GM23248 (cell line): ENCODE results near the gene SRRM4. TPM values are rescaled to one million over a fixed set of nuclear protein-coding genes. Genes with fewer than 3 reads are reported as not detected.
A peak's percentile ranks its signal among the peaks of the same experiment; 100 is the strongest.

ENCODE experiments used
- DNase-seq: peaks from one replicate; pipeline ENCODE4 v3.0.0-alpha.2; 2015
- H2AFZ ChIP-seq: fragments of 200-600 bp; sonication (generic); 2 replicates; pipeline ENCODE4 v1.6.1; 2016; ENCODE audit warnings: antibody characterized with exemption
- H3F3A ChIP-seq: fragments of 200-600 bp; sonication (generic); 2 replicates; pipeline ENCODE4 v1.6.1; 2016; ENCODE audit warnings: mild to moderate bottlenecking, antibody characterized with exemption, mixed run types; ENCODE audit not compliant: insufficient read depth
- H3K27ac ChIP-seq: fragments of 200-600 bp; sonication (generic); 2 replicates; pipeline ENCODE4 v1.5.1; 2016; ENCODE audit warnings: mild to moderate bottlenecking
- H3K27me3 ChIP-seq: fragments of 200-600 bp; sonication (generic); replicated peaks from 2 replicates; pipeline ENCODE4 v1.6.1; 2016; ENCODE audit warnings: mild to moderate bottlenecking; ENCODE audit not compliant: insufficient read depth
- H3K36me3 ChIP-seq: fragments of 200-600 bp; sonication (generic); 2 replicates; pipeline ENCODE4 v1.6.1; 2016; ENCODE audit warnings: low read depth, mild to moderate bottlenecking
- H3K4me1 ChIP-seq: fragments of 200-600 bp; sonication (generic); 2 replicates; pipeline ENCODE4 v1.6.1; 2016; ENCODE audit warnings: mild to moderate bottlenecking; ENCODE audit not compliant: insufficient read depth
- H3K4me2 ChIP-seq: fragments of 200-600 bp; sonication (generic); one replicate; pipeline ENCODE4 v1.6.1; 2016; ENCODE audit warnings: mild to moderate bottlenecking; ENCODE audit not compliant: unreplicated experiment
- H3K4me3 ChIP-seq: fragments of 200-600 bp; sonication (generic); 2 replicates; pipeline ENCODE4 v1.5.1; 2016; ENCODE audit warnings: mild to moderate bottlenecking
- H3K79me2 ChIP-seq: fragments of 200-600 bp; sonication (generic); 2 replicates; pipeline ENCODE4 v1.6.1; 2016; ENCODE audit warnings: mild to moderate bottlenecking; ENCODE audit not compliant: insufficient read depth
- H3K9ac ChIP-seq: fragments of 200-600 bp; sonication (generic); 2 replicates; pipeline ENCODE4 v1.6.1; 2016; ENCODE audit warnings: mild to moderate bottlenecking
- H3K9me2 ChIP-seq: fragments of 200-600 bp; sonication (generic); 2 replicates; pipeline ENCODE4 v1.6.1; 2016; ENCODE audit warnings: mixed run types, mild to moderate bottlenecking, moderate library complexity; ENCODE audit not compliant: insufficient read depth
- H3K9me3 ChIP-seq: fragments of 200-600 bp; sonication (generic); one replicate; pipeline ENCODE4 v1.6.1; 2017; ENCODE audit warnings: low read depth
- H4K20me1 ChIP-seq: fragments of 200-600 bp; sonication (generic); 2 replicates; pipeline ENCODE4 v1.6.0; 2016; ENCODE audit not compliant: insufficient read depth
- EZH2 ChIP-seq: fragments of 200-600 bp; sonication (generic); IDR thresholded peaks from 2 replicates; pipeline ENCODE4 v1.6.1; 2018; ENCODE audit warnings: antibody characterized with exemption, mild to moderate bottlenecking; ENCODE audit not compliant: insufficient read depth, poor library complexity, severe bottlenecking
- EZH2phosphoT487 ChIP-seq: fragments of 200-600 bp; sonication (generic); IDR thresholded peaks from 2 replicates; pipeline ENCODE4 v1.6.1; 2018; ENCODE audit warnings: antibody characterized with exemption, moderate library complexity, mild to moderate bottlenecking, low read depth; ENCODE audit not compliant: insufficient read depth
- WGBS, 2 experiments: methylation state at CpG; one replicate each; pipeline ENCODE4 v1.1.6; 2015 to 2017; ENCODE audit warnings: low lambda C conversion rate in 2 of 2, low coverage in 1 of 2; ENCODE audit errors: missing lambda C conversion rate in 2 of 2; 5-methylcytosine and 5-hydroxymethylcytosine counted together
- in situ Hi-C: fragments of 300-500 bp; cut with MboI; formaldehyde crosslinking; loops from 2 replicates; pipeline ENCODE4 v1.15.0; 2020
- polyA plus RNA-seq: library from polyadenylated mRNA; unstranded; fragments of >200 nt; fragmentation: Nextera tagmentation; extraction: Ambion mirVana; gene quantifications from 2 replicates; pipeline ENCODE4 v1.2.1, GENCODE V29; 2016
- total RNA-seq: library from RNA; depleted of rRNA; stranded (reverse); fragments of >200 nt; shearing (Covaris generic); gene quantifications from 2 replicates; pipeline ENCODE4 v1.2.3, GENCODE V29; 2014

SRRM4 gene
- total and polyA plus RNA-seq, 2 experiments from 2014 or later, result not detected

DNA sequence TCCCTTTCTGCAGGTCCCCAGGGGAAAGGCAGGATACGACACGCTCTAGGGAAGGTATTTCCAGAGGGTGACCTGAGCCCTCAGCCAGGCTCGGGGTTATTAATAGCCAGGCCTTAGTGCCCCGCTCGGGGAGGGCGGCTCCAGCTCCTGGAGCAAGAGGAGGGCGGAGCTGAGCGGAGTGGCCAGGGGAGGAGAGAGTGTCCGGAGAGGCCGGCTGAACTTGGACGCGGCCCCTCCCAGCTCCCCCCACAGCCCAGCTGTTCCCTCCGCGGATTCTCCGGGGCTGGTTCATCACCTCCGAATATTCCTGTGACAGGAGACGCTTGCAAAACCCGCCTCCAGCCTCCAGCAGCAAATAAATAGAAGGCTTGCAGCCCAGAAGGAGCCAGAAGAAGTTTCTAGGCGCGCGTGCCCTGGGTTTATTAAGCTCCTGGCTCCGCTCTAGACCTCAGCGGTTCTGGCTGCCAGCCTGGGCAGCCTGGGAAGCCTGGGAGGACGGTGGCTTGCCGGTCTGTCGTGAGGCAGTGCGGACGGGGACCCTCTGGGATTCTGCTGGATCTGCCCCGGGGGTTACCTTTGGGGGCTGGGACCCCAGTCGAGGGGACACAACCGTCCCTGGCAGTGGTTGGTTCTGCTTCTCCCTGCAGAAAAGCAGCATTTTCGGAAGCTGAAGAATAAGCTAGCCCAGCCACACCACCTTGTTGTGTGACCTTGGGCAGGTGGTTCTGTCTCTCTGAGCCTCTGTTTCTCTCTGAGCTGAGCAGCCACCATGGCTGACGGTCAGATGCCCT is 197.4 kb downstream of the SRRM4 start, which contains the start of gene HSPB8:
Gene HSPB8 (plus strand): TSS at position 388 of the 791 bp plus-strand sequence. CDS start 382 bp downstream, at position 770.
- Histone ChIP-seq H2AFZ (peak within 1 kb of the TSS; percentile 56), H4K20me1 (no peaks in the 10 kb centered on the region), H3K4me3 (peak within 1 kb of the TSS; percentile 72), H3K4me2 (peak within 1 kb of the TSS; percentile 87), H3K36me3 (no peaks in the 10 kb centered on the region), H3K27me3 (no peaks in the 10 kb centered on the region), H3F3A (peaks cover 34% of the 10 kb centered on the region), H3K27ac (peak within 1 kb of the TSS; percentile 88), H3K79me2 (peaks cover 36% of the 10 kb centered on the region), H3K9me2 (no peaks in the 10 kb centered on the region), H3K9me3 (no peaks in the 10 kb centered on the region), H3K9ac (peak within 1 kb of the TSS; percentile 87), H3K4me1 (peaks cover 36% of the 10 kb centered on the region)
- WGBS, 2 experiments, result 1 to 3% methylated on average over 32 to 33 of the region's 33 CpGs
- in situ Hi-C loops, result no loop called here
- peak; percentile 94 for DNase-seq
- TF ChIP-seq EZH2 (no peak), EZH2phosphoT487 (no peak)

DNA sequence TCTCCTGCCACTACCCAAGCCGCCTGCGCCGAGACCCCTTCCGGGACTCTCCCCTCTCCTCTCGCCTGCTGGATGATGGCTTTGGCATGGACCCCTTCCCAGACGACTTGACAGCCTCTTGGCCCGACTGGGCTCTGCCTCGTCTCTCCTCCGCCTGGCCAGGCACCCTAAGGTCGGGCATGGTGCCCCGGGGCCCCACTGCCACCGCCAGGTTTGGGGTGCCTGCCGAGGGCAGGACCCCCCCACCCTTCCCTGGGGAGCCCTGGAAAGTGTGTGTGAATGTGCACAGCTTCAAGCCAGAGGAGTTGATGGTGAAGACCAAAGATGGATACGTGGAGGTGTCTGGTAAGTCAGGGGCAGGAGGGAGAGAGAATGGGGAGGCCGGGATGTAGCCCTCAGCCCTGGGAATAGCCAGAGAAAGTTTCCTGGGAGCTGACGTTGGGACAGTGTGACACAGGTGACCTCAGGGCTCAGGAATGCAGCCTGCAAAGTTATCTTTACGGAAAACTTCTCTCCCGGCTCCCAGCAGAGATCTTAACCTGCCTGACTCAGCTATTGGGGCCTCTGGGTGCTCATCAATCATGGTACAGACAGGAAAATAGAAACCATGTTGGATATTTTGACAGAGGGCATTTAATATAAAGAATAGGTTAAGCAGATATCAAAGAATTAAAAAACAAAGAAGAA is 198.1 kb downstream of the SRRM4 start:
- 9 to 12% methylated on average over 18 of the region's 18 CpGs for WGBS, 2 experiments
- in situ Hi-C loops, result no loop called here
- Histone ChIP-seq H3K9ac (peak overlapping the region; percentile 87), H3K27me3 (no peaks in the 10 kb centered on the region), H2AFZ (peak overlapping the region; percentile 56), H3K4me2 (peak overlapping the region; percentile 87), H3K4me1 (peaks cover 36% of the 10 kb centered on the region), H3K79me2 (peaks cover 38% of the 10 kb centered on the region), H3K9me2 (no peaks in the 10 kb centered on the region), H3K36me3 (no peaks in the 10 kb centered on the region), H4K20me1 (no peaks in the 10 kb centered on the region), H3K9me3 (no peaks in the 10 kb centered on the region), H3F3A (peaks cover 34% of the 10 kb centered on the region), H3K4me3 (peak overlapping the region; percentile 72), H3K27ac (peak overlapping the region; percentile 88)
- TF ChIP-seq EZH2phosphoT487 (0 out of 2 replicates have a peak, but pooled peaks have one; percentile 31), EZH2 (no peak)
- peak; percentile 71 for DNase-seq

DNA sequence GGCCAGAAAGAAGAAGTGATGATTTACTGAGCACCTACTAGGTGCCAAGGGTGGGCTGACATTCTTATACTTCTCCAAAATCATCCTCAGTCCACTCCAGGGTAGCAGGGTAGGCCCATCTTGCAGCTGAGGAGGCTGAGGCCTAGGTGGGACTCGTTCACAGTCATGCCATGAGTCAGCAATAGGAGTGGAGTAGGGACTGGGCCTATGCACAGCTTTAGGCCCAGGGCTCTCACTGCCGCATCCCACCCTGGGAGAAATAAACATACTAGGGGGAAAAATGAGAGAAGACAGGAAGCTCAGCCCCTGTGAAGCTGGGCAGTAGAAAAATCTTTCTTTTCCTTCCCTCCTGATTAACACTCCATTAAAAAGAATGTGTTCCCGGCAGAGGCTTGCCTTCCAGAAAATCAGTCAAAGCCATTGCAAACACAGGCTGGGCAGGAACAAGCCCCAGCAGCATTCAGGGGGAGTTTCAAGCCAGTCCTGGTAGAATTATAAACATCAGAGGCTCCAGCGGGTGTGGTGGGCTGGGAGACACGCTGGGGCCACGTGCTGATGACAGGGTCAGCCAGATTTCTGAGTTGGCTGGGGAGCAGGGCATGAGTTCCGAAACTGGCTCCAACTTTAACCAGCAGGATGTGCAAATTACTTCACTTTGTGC is 199.2 kb downstream of the SRRM4 start:
- Histone ChIP-seq H3K9me2 (no peaks in the 10 kb centered on the region), H3F3A (peaks cover 34% of the 10 kb centered on the region), H3K79me2 (peaks cover 38% of the 10 kb centered on the region), H3K9ac (peak overlapping the region; percentile 87), H2AFZ (peak overlapping the region; percentile 56), H3K9me3 (no peaks in the 10 kb centered on the region), H3K4me2 (peak overlapping the region; percentile 87), H3K27ac (peak overlapping the region; percentile 88), H3K27me3 (no peaks in the 10 kb centered on the region), H3K36me3 (no peaks in the 10 kb centered on the region), H4K20me1 (no peaks in the 10 kb centered on the region), H3K4me3 (peak overlapping the region; percentile 72), H3K4me1 (peaks cover 36% of the 10 kb centered on the region)
- peak; percentile 86 for DNase-seq
- in situ Hi-C loops, result no loop called here
- 0 to 1% methylated on average over 7 of the region's 7 CpGs for WGBS, 2 experiments
- TF ChIP-seq EZH2phosphoT487, result no peak
- TF ChIP-seq EZH2, result no peak

DNA sequence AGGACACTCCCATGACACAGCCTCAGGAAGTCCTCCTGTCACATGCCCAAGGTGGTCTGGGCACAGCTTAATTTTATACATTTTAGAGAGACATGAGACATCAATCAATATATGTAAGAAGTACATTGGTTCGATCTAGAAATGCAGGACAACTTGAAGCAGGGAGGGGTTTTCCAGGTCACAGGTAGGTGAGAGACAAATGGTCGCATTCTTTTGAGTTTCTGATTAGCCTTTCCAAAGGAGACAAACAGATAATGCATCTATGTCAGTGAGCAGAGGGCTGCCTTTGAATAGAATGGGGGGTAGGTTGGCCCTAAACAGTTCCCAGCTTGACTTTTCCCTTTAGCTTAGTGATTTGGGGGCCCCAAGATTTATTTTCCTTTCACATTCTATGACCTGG is 199.9 kb downstream of the SRRM4 start:
- peaks cover 30% of the 10 kb centered on the region for H3K4me1 ChIP-seq
- H3K27ac ChIP-seq, result peak overlapping the region; percentile 88
- peak overlapping the region; percentile 87 for H3K9ac ChIP-seq
- TF ChIP-seq EZH2 (no peak), EZH2phosphoT487 (no peak)
- peaks cover 38% of the 10 kb centered on the region for H3K79me2 ChIP-seq
- H3K9me2 ChIP-seq, result no peaks in the 10 kb centered on the region
- no peaks in the 10 kb centered on the region for H3K9me3 ChIP-seq
- no peaks in the 10 kb centered on the region for H3K36me3 ChIP-seq
- peak overlapping the region; percentile 87 for H3K4me2 ChIP-seq
- H3F3A ChIP-seq, result peaks cover 34% of the 10 kb centered on the region
- peak overlapping the region; percentile 72 for H3K4me3 ChIP-seq
- no peaks in the 10 kb centered on the region for H3K27me3 ChIP-seq
- no peaks in the 10 kb centered on the region for H4K20me1 ChIP-seq
- in situ Hi-C loops, result no loop called here
- 95 to 96% methylated on average over 2 of the region's 2 CpGs for WGBS, 2 experiments
- DNase-seq, result no peak
- H2AFZ ChIP-seq, result peak overlapping the region; percentile 56
